Stimulated activated CD4-positive, alpha-beta T cell treated with anti-CD3 and anti-CD28 coated beads, Interleukin-12 subunit alpha, Interleukin-12 subunit beta, amount 100 ng/mL, for 24 hours (primary cell): ENCODE data around the gene CAPZA2.

Experiments used
- DNase-seq, 2 experiments: peaks; one replicate each; pipeline ENCODE4 v3.0.0-alpha.2; 2020; ENCODE audit warnings: low read depth in 2 of 2

Gene CAPZA2

DNA sequence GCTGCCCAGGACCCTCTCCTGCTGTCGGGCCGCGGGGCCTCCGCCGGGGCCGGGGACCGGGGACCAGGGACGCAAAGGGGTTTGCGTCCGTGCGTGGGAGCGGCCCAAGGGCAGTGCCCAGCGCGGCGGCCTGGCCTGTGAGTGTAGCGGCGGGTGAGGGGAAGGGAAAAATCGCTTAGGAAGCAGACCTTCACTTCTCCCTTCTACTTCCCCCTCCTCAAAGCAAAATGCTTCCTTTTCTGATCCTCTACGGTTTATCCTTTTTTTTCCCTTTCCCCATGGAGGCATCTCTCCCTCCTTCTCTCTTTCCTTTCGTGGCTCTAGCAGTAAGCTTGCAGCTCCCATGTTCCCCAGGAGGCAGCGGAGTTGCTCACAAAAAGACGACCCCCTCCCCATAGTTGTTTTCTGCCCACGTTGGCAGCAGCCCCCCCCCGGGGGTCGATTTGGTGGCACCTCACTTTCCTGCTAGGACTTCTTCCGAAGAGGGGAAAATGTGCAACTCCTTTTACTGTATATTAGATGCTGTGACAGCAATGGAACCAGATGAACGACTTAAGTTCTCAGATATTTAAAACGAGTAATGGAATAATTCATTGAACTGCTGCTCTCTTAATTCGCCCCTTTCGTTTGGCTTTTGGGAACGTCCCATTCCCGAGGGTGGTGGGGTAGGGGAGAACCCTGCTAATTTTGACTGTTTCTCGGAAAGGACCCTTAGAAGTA is 724 bp downstream of the CAPZA2 start:
- DNase-seq: no peak

DNA sequence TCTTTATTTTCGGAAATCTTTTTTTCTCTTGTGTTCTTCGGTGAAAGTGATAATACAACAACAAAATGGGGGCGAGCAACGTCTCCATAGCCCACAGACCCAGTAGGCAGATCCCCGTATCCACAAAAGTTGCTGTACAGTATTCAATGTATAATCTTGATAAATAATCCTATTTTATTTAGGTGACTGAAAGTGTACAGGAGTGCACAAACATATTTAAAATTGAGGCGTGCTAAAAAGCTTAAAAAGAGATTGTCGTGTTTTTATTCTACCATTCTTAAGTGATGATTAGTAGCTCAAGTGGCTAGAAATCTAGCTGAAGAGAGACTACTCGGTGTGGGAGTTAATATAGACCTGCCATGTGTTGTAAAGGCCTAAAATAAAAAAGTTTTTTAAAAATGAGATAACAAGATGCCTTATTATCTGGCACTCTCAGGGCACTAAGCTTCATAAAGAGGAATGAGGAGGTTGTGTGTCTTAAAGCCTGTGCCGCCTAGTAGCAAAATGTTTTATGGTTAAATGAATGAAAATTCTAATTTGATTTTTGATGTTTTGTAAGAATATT is 1.6 kb downstream of the CAPZA2 start:
- no peak for DNase-seq

DNA sequence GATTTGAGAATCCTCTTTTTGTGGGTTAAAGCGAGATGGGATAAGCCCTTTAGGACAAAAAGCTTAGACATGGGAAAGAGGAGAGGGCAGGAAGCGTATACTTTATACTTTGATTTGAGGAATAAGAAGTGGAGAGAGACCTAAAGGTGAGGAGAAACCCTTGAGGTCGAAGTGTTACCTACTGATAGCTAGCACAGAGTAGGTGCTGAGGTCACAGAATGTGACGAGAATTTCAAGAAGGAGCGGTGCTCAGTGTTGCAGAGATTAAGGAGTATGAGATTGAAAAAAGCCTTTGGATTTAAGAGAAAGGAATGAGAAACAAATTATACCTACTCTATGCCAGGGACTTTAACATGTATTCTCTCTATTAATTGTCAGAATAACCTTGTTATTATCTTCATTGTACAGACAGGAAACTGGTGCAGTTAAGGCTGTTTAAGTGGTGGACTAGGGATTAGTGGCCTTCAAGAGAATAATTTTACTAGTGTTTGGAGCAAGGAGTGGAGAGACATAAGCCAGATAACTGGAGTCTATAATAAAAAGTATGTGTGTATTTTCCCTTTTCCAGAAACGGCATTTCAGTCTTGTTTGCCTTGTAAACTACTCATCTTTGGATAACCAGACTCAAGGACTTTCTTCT is 8.8 kb downstream of the CAPZA2 start:
- DNase-seq: no peak

- no peak for DNase-seq
These were observed 9.6 kb downstream of the CAPZA2 start for GRCh38 chr7:116872026-116872425.

GRCh38 chr7:116873619-116874018 is 11.2 kb downstream of the CAPZA2 start:
- DNase-seq: no peak

- no peak for DNase-seq
These were observed 14.5 kb downstream of the CAPZA2 start for GRCh38 chr7:116876664-116877442.

DNA sequence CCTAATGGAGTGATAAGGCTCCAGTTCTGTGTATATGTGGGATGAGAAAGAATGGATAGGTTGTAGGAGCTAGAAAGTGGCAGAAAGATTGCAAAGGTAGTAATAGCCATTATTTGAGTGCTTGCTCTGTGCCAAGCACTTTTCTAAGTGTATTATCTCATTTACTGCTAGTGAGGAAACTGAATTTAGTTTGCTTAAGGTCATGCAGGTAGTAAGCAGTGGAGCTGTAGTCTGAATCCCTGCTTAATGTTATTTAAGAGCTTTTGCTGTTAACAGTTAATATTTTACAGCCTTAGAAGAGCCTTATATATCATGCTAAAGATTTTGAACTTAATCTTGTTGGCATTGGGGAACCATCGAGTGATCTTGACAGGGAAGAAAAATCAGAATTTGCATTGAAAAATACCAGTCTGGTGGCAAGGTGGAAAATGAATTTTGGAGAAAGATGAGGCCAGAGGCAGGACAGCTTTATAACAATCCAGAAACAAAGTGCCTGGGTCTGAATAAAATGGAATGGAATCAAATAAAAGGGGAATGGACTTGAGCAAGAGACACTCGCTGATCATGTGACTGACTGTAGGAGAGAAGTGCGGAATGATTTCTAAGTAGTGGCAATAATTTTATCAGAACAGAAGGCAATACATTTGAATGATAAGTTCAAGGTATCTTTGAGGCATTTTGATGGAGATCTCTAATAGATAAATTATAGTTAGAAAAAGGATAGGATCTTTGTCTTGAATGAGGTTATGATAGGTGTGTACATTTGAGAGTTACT is 15.2 kb downstream of the CAPZA2 start:
- no peak for DNase-seq

GRCh38 chr7:116884691-116885090 is 22.3 kb downstream of the CAPZA2 start:
- no peak for DNase-seq

GRCh38 chr7:116885724-116886123 is 23.3 kb downstream of the CAPZA2 start:
- no peak for DNase-seq

- no peak for DNase-seq
These were observed 24.3 kb downstream of the CAPZA2 start for GRCh38 chr7:116886543-116887156.

- DNase-seq: no peak
These were observed 26.5 kb downstream of the CAPZA2 start for GRCh38 chr7:116888895-116889294.

- DNase-seq: no peak
These were observed 33.5 kb downstream of the CAPZA2 start for GRCh38 chr7:116895849-116896248.

DNA sequence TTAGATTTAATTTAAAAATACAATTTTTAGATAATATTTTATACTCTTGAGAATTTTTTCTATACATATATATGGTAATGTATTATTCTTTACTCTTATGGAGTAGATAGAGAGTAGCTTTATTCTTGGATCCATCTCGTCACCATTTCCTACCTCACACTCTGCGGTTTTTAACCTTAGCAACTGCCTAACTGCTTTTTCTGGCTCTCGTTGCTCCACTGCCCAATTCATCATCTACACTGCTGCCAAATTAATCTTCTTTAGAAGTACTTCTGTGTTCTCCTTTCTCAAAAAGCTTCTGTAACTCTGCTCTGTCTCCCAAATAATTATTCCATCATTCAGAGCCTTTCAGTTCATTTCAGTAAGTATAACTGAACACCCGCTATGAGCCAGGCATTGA is 35.3 kb downstream of the CAPZA2 start:
- DNase-seq: no peak

DNA sequence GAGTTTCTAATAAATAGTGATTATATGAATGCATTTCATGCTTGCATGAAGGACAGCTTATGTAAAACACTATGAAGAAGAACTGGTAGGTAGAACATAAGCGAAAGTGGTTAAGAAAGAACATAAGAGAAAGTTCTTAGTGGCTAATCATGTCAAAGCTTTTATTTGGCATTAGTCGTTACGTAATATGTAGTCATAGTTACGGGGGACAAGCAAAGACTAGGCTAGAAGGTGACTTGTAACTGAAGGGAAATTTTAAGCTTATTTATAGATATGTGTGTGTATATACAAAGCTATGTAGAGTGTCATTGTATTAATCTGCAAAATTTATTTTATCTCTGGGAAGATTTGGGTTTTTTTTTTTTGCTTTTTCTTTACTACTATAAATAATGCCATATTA is 36.9 kb downstream of the CAPZA2 start:
- DNase-seq: no peak

DNA sequence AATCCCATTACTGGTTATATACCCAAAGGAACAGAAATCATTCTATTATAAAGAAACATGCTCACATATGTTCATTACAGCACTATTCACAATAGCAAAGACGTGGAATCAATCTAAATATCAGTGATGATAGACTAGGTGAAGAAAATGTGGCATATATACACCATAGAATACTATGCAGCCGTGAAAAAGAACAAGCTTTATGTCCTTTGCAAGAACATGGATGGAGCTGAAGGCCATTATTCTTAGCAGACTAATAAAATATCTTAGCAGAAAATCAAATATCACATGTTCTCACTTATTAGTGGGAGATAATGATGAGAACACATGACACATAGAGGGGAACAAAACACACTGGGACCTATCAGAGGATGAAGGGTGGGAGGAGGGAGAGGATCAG is 38.8 kb downstream of the CAPZA2 start:
- DNase-seq: no peak

GRCh38 chr7:116902867-116903266 is 40.5 kb downstream of the CAPZA2 start:
- DNase-seq: no peak

DNA sequence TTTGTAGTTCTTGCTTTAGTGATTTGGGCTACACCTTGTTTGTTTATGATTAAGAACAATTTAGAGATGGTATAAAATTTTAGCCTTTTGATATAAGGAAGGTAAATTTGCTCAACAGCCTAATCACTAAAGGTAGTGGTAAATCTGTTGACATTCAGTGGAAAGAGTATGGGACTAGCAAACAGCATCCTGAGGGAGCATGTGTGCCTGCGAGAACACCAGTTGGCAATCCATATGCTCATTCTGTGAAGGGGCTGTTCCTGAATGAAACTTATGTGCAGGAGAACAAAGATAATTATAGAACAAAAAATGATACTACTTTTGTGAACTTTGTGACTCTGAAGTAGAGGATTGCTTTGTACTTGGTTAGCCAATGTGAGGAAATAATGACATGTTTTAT is 44.0 kb downstream of the CAPZA2 start:
- DNase-seq: no peak

- no peak for DNase-seq
These were observed 48.0 kb downstream of the CAPZA2 start for GRCh38 chr7:116910383-116910782.

- no peak for DNase-seq
These were observed 49.4 kb downstream of the CAPZA2 start for GRCh38 chr7:116911801-116912200.

DNA sequence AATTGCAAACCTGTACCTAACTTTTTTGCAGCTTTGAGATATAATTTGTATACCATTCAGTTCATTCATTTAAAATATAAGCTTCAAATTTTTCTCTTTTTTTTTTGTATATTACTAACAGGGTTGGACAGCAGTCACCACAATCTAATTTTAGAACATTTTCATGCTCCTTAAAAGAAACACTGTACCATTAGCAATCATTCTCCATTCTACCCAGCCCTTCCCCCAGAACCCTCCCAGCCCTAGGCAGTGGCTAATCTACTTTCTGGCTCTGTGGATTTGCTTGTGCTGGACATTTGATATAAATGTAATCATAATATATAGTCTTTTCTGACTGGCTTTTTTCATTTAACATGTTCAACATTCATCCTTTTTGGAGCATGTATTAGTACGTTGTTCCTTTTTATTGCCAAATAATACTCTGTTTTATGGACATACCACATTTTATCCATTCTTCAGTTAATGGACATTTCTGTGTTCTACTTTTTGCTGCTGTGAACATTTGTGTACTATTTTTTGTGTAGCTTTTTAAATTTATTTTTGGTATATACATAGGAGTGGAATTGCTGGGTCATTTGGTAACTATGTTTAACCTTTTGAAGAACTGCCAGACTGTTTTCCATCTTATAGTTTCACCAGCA is 50.0 kb downstream of the CAPZA2 start:
- DNase-seq: no peak

GRCh38 chr7:116918704-116919103 is 56.3 kb downstream of the CAPZA2 start:
- no peak for DNase-seq
